Amniotic stem cell (primary cell): ENCODE measurements around the gene BUD31.
"Not testable (repeated sequence)": the region's sequence is repeated elsewhere in the genome, so short reads cannot be mapped to it uniquely, and the experiment has no call there.

Source experiments
- DNase-seq: peaks from one replicate; lab custom pipeline; 2025; lab: John Stamatoyannopoulos, UW

Gene BUD31

GRCh38 chr7:99380823-99381663 is 27.7 kb upstream of the BUD31 start:
- no peak for DNase-seq

- no peak for DNase-seq
Observed at GRCh38 chr7:99381664-99382075, 27.1 kb upstream of the BUD31 start.

GRCh38 chr7:99383203-99383602 is 25.6 kb upstream of the BUD31 start:
- no peak for DNase-seq

GRCh38 chr7:99383791-99384370 is 24.9 kb upstream of the BUD31 start:
- DNase-seq: no peak

- DNase-seq: no peak
Observed at GRCh38 chr7:99384523-99384922, 24.2 kb upstream of the BUD31 start.

GRCh38 chr7:99385564-99385963 is 23.2 kb upstream of the BUD31 start:
- no peak for DNase-seq

- DNase-seq: no peak
Observed at GRCh38 chr7:99386584-99387238, 22.1 kb upstream of the BUD31 start.

- DNase-seq: not testable (repeated sequence)
Observed at GRCh38 chr7:99387239-99387635, 21.5 kb upstream of the BUD31 start.

- DNase-seq: no peak
Observed at GRCh38 chr7:99387912-99388311, 20.9 kb upstream of the BUD31 start.

GRCh38 chr7:99389772-99390171 is 19.0 kb upstream of the BUD31 start:
- no peak for DNase-seq

GRCh38 chr7:99390941-99391602 is 17.7 kb upstream of the BUD31 start:
- DNase-seq: no peak

- no peak for DNase-seq
Observed at GRCh38 chr7:99392046-99392445, 16.7 kb upstream of the BUD31 start.

- DNase-seq: no peak
Observed at GRCh38 chr7:99392659-99393354, 16.0 kb upstream of the BUD31 start.

- no peak for DNase-seq
Observed at GRCh38 chr7:99393355-99394187, 15.2 kb upstream of the BUD31 start.

- DNase-seq: no peak
Observed at GRCh38 chr7:99394188-99394502, 14.6 kb upstream of the BUD31 start.

- DNase-seq: no peak
Observed at GRCh38 chr7:99395616-99396327, 13.0 kb upstream of the BUD31 start.

GRCh38 chr7:99396418-99397296 is 12.1 kb upstream of the BUD31 start:
- DNase-seq: no peak

GRCh38 chr7:99397297-99397983 is 11.3 kb upstream of the BUD31 start:
- no peak for DNase-seq

- no peak for DNase-seq
Observed at GRCh38 chr7:99398891-99399445, 9.8 kb upstream of the BUD31 start.
